H9 (cell line): ENCODE data around the gene RIC8A. TPM values are rescaled to one million over a fixed set of nuclear protein-coding genes. Genes with fewer than 3 reads are reported as not detected.

Experiments
- DNase-seq: peaks from one replicate; pipeline ENCODE4 v3.0.0-alpha.2; 2017
- H2AFZ ChIP-seq: one replicate; pipeline ENCODE4 v1.6.1; 2013; ENCODE audit warnings: mild to moderate bottlenecking, low read length, control low read depth, moderate library complexity
- H2AK5ac ChIP-seq: 2 replicates; pipeline ENCODE4 v1.6.1; 2013; ENCODE audit warnings: low read length, control low read depth, mixed read lengths; ENCODE audit not compliant: insufficient read length
- H2BK120ac ChIP-seq: one replicate; pipeline ENCODE4 v1.6.1; 2013; ENCODE audit warnings: low read depth, mild to moderate bottlenecking, low read length, control low read depth, inconsistent platforms; ENCODE audit not compliant: poor library complexity, severe bottlenecking
- H2BK12ac ChIP-seq: 2 replicates; pipeline ENCODE4 v1.6.1; 2013; ENCODE audit warnings: low read length, control low read depth, mixed read lengths, low read depth; ENCODE audit not compliant: insufficient read length
- H2BK15ac ChIP-seq: 2 replicates; pipeline ENCODE4 v1.6.1; 2013; ENCODE audit warnings: low read depth, low read length, control low read depth
- H2BK20ac ChIP-seq: one replicate; pipeline ENCODE4 v1.6.1; 2013; ENCODE audit warnings: low read depth, mild to moderate bottlenecking, low read length, control low read depth, inconsistent platforms; ENCODE audit not compliant: poor library complexity, severe bottlenecking
- H2BK5ac ChIP-seq: 2 replicates; pipeline ENCODE4 v1.6.1; 2013; ENCODE audit warnings: low read length, control low read depth, mixed read lengths; ENCODE audit not compliant: insufficient read length
- H3K14ac ChIP-seq: 2 replicates; pipeline ENCODE4 v1.6.1; 2013; ENCODE audit warnings: low read length, control low read depth; ENCODE audit not compliant: insufficient read depth
- H3K18ac ChIP-seq: 2 replicates; pipeline ENCODE4 v1.6.1; 2013; ENCODE audit warnings: low read depth, mild to moderate bottlenecking, mixed read lengths, low read length, control low read depth; ENCODE audit not compliant: insufficient read length
- H3K23ac ChIP-seq: 2 replicates; pipeline ENCODE4 v1.6.1; 2013; ENCODE audit warnings: low read length, control low read depth, mixed read lengths, low read depth; ENCODE audit not compliant: insufficient read length
- H3K23me2 ChIP-seq: 2 replicates; pipeline ENCODE4 v1.6.1; 2013; ENCODE audit warnings: low read depth, mild to moderate bottlenecking, mixed read lengths, low read length, control low read depth; ENCODE audit not compliant: insufficient read length, poor library complexity, severe bottlenecking
- H3K27ac ChIP-seq: 2 replicates; pipeline ENCODE4 v1.5.1; 2013; ENCODE audit warnings: low read length, control low read depth, mixed read lengths, low read depth; ENCODE audit not compliant: insufficient read length
- H3K27me3 ChIP-seq: 2 replicates; pipeline ENCODE4 v1.6.1; 2013; ENCODE audit warnings: low read length, control low read depth, inconsistent platforms; ENCODE audit not compliant: insufficient read depth
- H3K4ac ChIP-seq: 2 replicates; pipeline ENCODE4 v1.6.1; 2013; ENCODE audit warnings: low read depth, mild to moderate bottlenecking, control low read depth, inconsistent platforms, low read length, moderate library complexity
- H3K4me1 ChIP-seq: 2 replicates; pipeline ENCODE4 v1.6.1; 2013; ENCODE audit warnings: low read length, control low read depth, inconsistent platforms; ENCODE audit not compliant: insufficient read depth
- H3K4me2 ChIP-seq: 2 replicates; pipeline ENCODE4 v1.6.1; 2013; ENCODE audit warnings: low read length, control low read depth, mixed read lengths; ENCODE audit not compliant: insufficient read length, insufficient read depth
- H3K56ac ChIP-seq: 2 replicates; pipeline ENCODE4 v1.6.1; 2013; ENCODE audit warnings: low read depth, mild to moderate bottlenecking, mixed read lengths, low read length, control low read depth; ENCODE audit not compliant: insufficient read length
- H3K79me1 ChIP-seq: 2 replicates; pipeline ENCODE4 v1.6.1; 2013; ENCODE audit warnings: low read depth, mild to moderate bottlenecking, moderate library complexity, low read length, control low read depth, inconsistent platforms; ENCODE audit not compliant: insufficient read depth, poor library complexity, severe bottlenecking
- H3K79me2 ChIP-seq: 2 replicates; pipeline ENCODE4 v1.6.1; 2013; ENCODE audit warnings: low read length, control low read depth, inconsistent platforms; ENCODE audit not compliant: insufficient read depth
- H3K9ac ChIP-seq: 2 replicates; pipeline ENCODE4 v1.6.1; 2013; ENCODE audit warnings: low read length, control low read depth, mixed read lengths; ENCODE audit not compliant: insufficient read length; ENCODE audit errors: extremely low read depth
- H3K9me3 ChIP-seq: one replicate; pipeline ENCODE4 v1.6.1; 2013; ENCODE audit warnings: low read depth, low read length, inconsistent platforms; ENCODE audit not compliant: control insufficient read depth
- H3T11ph ChIP-seq: one replicate; pipeline ENCODE4 v1.6.1; 2013; ENCODE audit warnings: mild to moderate bottlenecking, low read length, control low read depth, inconsistent platforms
- H4K20me1 ChIP-seq: one replicate; pipeline ENCODE4 v1.6.1; 2013; ENCODE audit not compliant: control insufficient read depth, insufficient read length, insufficient read depth
- H4K5ac ChIP-seq: 2 replicates; pipeline ENCODE4 v1.6.1; 2013; ENCODE audit warnings: low read depth, mild to moderate bottlenecking, mixed read lengths, low read length, control low read depth; ENCODE audit not compliant: insufficient read length
- H4K8ac ChIP-seq: replicated peaks from 2 replicates; pipeline ENCODE4 v1.6.1; 2013; ENCODE audit warnings: low read length, control low read depth, mixed read lengths, low read depth; ENCODE audit not compliant: insufficient read length
- H4K91ac ChIP-seq: 2 replicates; pipeline ENCODE4 v1.6.1; 2013; ENCODE audit warnings: low read depth, mild to moderate bottlenecking, moderate library complexity, mixed read lengths, low read length, control low read depth; ENCODE audit not compliant: insufficient read length
- H3K27ac Mint-ChIP-seq, 3 experiments: 2 replicates in 2 of 3; 3 replicates in 1 of 3; pipeline ENCODE4 v1.8.0; 2020 to 2021; ENCODE audit warnings: mixed read lengths in 3 of 3, mild to moderate bottlenecking in 1 of 3, moderate library complexity in 1 of 3
- H3K27me3 Mint-ChIP-seq: 2 replicates; pipeline ENCODE4 v1.8.0; 2021; ENCODE audit warnings: low read depth, mild to moderate bottlenecking, moderate library complexity, mixed read lengths
- H3K36me3 Mint-ChIP-seq, 3 experiments: 2 replicates in 2 of 3; 3 replicates in 1 of 3; pipeline ENCODE4 v1.8.0; 2020 to 2021; ENCODE audit warnings: low read depth in 3 of 3, mixed read lengths in 3 of 3; ENCODE audit not compliant: insufficient read depth in 1 of 3
- H3K4me1 Mint-ChIP-seq, 2 experiments: 2 replicates each; pipeline ENCODE4 v1.8.0; 2020; ENCODE audit warnings: mixed read lengths in 2 of 2
- H3K4me3 Mint-ChIP-seq, 2 experiments: 2 replicates in 1 of 2; 3 replicates in 1 of 2; pipeline ENCODE4 v1.8.0; 2020 to 2021; ENCODE audit warnings: mild to moderate bottlenecking in 2 of 2, mixed read lengths in 2 of 2, moderate library complexity in 1 of 2
- H3K9me3 Mint-ChIP-seq, 2 experiments: 2 replicates in 1 of 2; 3 replicates in 1 of 2; pipeline ENCODE4 v1.8.0; 2020; ENCODE audit warnings: mild to moderate bottlenecking in 2 of 2, mixed read lengths in 2 of 2, moderate library complexity in 1 of 2
- CTCF ChIP-seq: fragments of 200-600 bp; sonication (generic); conservative IDR thresholded peaks from 3 replicates; pipeline ENCODE4 v1.8.0; 2021; ENCODE audit warnings: antibody characterized with exemption, mild to moderate bottlenecking
- WGBS: extraction: QIAGEN DNeasy Blood & Tissue Kit; methylation state at CpG from one replicate; pipeline ENCODE4 v1.1.7; 2013; ENCODE audit warnings: missing lambda C conversion rate, low lambda C conversion rate, mixed read lengths; ENCODE audit not compliant: insufficient read length; ENCODE audit errors: extremely low coverage; 5-methylcytosine and 5-hydroxymethylcytosine counted together
- total RNA-seq: library from RNA; stranded (reverse); gene quantifications from 2 replicates; pipeline ENCODE4 v1.2.1, GENCODE V29; 2021

The RIC8A gene
- total RNA-seq, 1 experiment from 2014 or later = 94.9 TPM

DNA sequence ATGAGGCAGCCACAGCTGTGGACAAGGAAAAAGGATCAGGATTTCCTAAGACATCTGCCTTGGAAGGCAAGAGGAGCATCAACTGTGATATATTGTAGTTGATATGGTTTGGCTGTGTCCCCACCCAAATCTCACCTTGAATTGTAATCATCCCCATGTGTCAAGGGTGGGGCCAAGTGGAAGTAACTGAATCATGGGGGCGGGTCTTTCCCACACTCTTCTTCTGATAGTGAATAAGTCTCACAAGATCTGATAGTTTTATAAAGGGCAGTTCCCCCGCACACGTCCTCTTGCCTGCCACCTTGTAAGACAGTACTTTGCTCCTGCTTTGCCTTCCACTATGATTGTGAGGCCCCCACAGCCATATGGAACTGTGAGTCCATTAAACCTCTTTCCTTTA lies 10.2 kb downstream of the RIC8A start:
- Histone ChIP-seq H2AFZ (no peak overlapping the region), H2BK12ac (no peak overlapping the region), H2BK120ac (no peak overlapping the region), H3K56ac (no peak overlapping the region), H2BK20ac (no peak overlapping the region), H2BK15ac (no peak overlapping the region), H3K9ac (no peak overlapping the region), H3K4ac (no peak overlapping the region), H4K8ac (no peak overlapping the region), H3K79me1 (no peaks in the 10 kb centered on the region), H3K27ac (no peak overlapping the region), H3K23ac (no peak overlapping the region), H2AK5ac (no peak overlapping the region), H4K5ac (no peak overlapping the region), H3K4me2 (no peak overlapping the region), H3K23me2 (no peaks in the 10 kb centered on the region), H3T11ph (no peak overlapping the region), H3K4me1 (no peaks in the 10 kb centered on the region), H4K91ac (no peak overlapping the region), H4K20me1 (no peaks in the 10 kb centered on the region), H3K9me3 (no peaks in the 10 kb centered on the region), H2BK5ac (no peak overlapping the region), H3K79me2 (no peaks in the 10 kb centered on the region), H3K27me3 (no peaks in the 10 kb centered on the region), H3K14ac (no peak overlapping the region), H3K18ac (no peak overlapping the region)
- peaks cover 9 to 44% (median 34%) of the 10 kb centered on the region in 3 experiments for H3K36me3 Mint-ChIP-seq
- no peaks in the 10 kb centered on the region for H3K27me3 Mint-ChIP-seq
- H3K4me3 Mint-ChIP-seq = no peak overlapping the region
- TF ChIP-seq CTCF = no peak
- H3K4me1 Mint-ChIP-seq = no peaks in the 10 kb centered on the region
- H3K27ac Mint-ChIP-seq = no peak overlapping the region
- DNase-seq = no peak
- WGBS = no CpG with 5 or more reads among the region's 3 CpGs
- H3K9me3 Mint-ChIP-seq = no peaks in the 10 kb centered on the region
